ENCODE measurements around the gene ZNF200.

GRCh38 chr16:3192476-3193019 lies 42.4 kb downstream of the ZNF200 start:
- TF ChIP-seq EZH2 (IDR thresholded peaks at IDR 0.05; ENCODE audit: low read length, missing control alignments) (no peak), CTCF (conservative IDR thresholded peaks at IDR 0.05 in 1 of 2, IDR thresholded peaks at IDR 0.05 in 1 of 2; ENCODE audit: low read depth in 1 of 2, low read length in 2 of 2) (no peak)
